HepG2 (cell line): ENCODE measurements around the gene FAM167B. TPM values are rescaled to one million over a fixed set of nuclear protein-coding genes. Genes with fewer than 3 reads are reported as not detected.

Source experiments
- ATAC-seq: fragments of 200-7000 bp; cut with Tn5 transposase; 3 replicates; pipeline ENCODE4 v1.9.1; 2020; ENCODE audit warnings: mild to moderate bottlenecking, moderate library complexity
- BruUV-seq: library from RNA; stranded (reverse); fragments of 400-500 nt; replicated peaks from 2 replicates; lab custom pipeline; 2021; lab: Mats Ljungman, UMichigan
- CTCF ChIA-PET: fragments of 300-600 bp; formaldehyde crosslinking; extraction: SDS; loops from one replicate; lab custom pipeline; 2021; ENCODE audit warnings: low total read pairs, inconsistent platforms, low intra/inter-chr PET ratio; lab: Yijun Ruan, JAX
- POLR2A ChIA-PET: fragments of 350-600 bp; sonication (Branson Sonifier 250); formaldehyde crosslinking; loops from one replicate; lab custom pipeline; 2020; ENCODE audit warnings: antibody characterized with exemption, inconsistent platforms; lab: Yijun Ruan, JAX
- DNase-seq: peaks from one replicate; pipeline ENCODE4 v3.0.0-alpha.2; 2015; ENCODE audit warnings: low spot score
- FAIRE-seq: peaks from 3 replicates; lab custom pipeline; 2011; peaks lifted over from hg19 to GRCh38; lab: Jason Lieb, UNC
- H2AFZ ChIP-seq: one replicate; pipeline ENCODE4 v1.6.1; 2011; ENCODE audit warnings: low read length, inconsistent platforms
- H3K27ac ChIP-seq: fragments of 300-600 bp; 3 replicates; pipeline ENCODE4 v1.8.0; 2011; ENCODE audit warnings: mixed run types, mild to moderate bottlenecking, mixed read lengths, low read length, inconsistent platforms; ENCODE audit not compliant: insufficient read depth; ENCODE audit errors: extremely low read length
- H3K27me3 ChIP-seq, 2 experiments: fragments of 200-600 bp in 1 of 2; 2 replicates in 1 of 2; 3 replicates in 1 of 2; pipeline versions ENCODE4 v1.6.0 to v1.8.0; 2011; ENCODE audit warnings: low read length in 2 of 2, mild to moderate bottlenecking in 2 of 2, moderate library complexity in 2 of 2, inconsistent platforms in 1 of 2; ENCODE audit not compliant: insufficient read depth in 2 of 2, control insufficient read depth in 1 of 2
- H3K36me3 ChIP-seq, 2 experiments: fragments of 200-600 bp in 1 of 2; replicated peaks in 1 of 2; 2 replicates in 1 of 2; 3 replicates in 1 of 2; pipeline versions ENCODE4 v1.5.1 to v1.8.0; 2011; ENCODE audit warnings: low read length in 2 of 2, inconsistent platforms in 1 of 2; ENCODE audit not compliant: insufficient read depth in 2 of 2, control insufficient read depth in 1 of 2
- H3K4me1 ChIP-seq: 2 replicates; pipeline ENCODE4 v1.5.1; 2012; ENCODE audit warnings: low read length, inconsistent platforms; ENCODE audit not compliant: insufficient read depth
- H3K4me2 ChIP-seq: 2 replicates; pipeline ENCODE4 v1.6.0; 2011; ENCODE audit warnings: low read depth, low read length, inconsistent platforms
- H3K4me3 ChIP-seq, 3 experiments: fragments of 200-600 bp in 1 of 3; sonication (generic), shearing (Covaris generic) in 1 of 3; replicated peaks in 1 of 3; 2 replicates each; pipeline ENCODE4 v1.5.1; 2011 to 2016; ENCODE audit warnings: low read length in 3 of 3, inconsistent platforms in 2 of 3, low read depth in 2 of 3, mild to moderate bottlenecking in 2 of 3, control low read depth in 1 of 3, mixed read lengths in 1 of 3; ENCODE audit not compliant: insufficient read depth in 1 of 3
- H3K79me2 ChIP-seq: one replicate; pipeline ENCODE4 v1.6.1; 2011; ENCODE audit warnings: low read length, inconsistent platforms; ENCODE audit not compliant: insufficient read depth
- H3K9ac ChIP-seq: 2 replicates; pipeline ENCODE4 v1.6.0; 2011; ENCODE audit warnings: mild to moderate bottlenecking, low read depth, low read length, inconsistent platforms; ENCODE audit not compliant: insufficient read depth
- H3K9me3 ChIP-seq: 2 replicates; pipeline ENCODE4 v1.5.1; 2012; ENCODE audit warnings: mild to moderate bottlenecking, low read length
- H4K20me1 ChIP-seq: 2 replicates; pipeline ENCODE4 v1.6.0; 2011; ENCODE audit warnings: inconsistent platforms, mild to moderate bottlenecking, low read length, moderate library complexity; ENCODE audit not compliant: insufficient read depth
- CBX1 ChIP-seq: IDR thresholded peaks from one replicate; pipeline ENCODE4 v1.6.1; 2016; ENCODE audit warnings: antibody characterized with exemption, low read depth
- EP300 ChIP-seq, 3 experiments: sonication (generic) in 1 of 3; formaldehyde crosslinking in 1 of 3; IDR thresholded peaks; 2 replicates each; pipeline versions ENCODE4 v1.5.1 to v1.6.1; 2011 to 2020; ENCODE audit warnings: low read depth in 2 of 3, low read length in 2 of 3, borderline replicate concordance in 1 of 3, improper control_type of control experiment in 1 of 3, mild to moderate bottlenecking in 1 of 3, missing genetic modification reagents in 1 of 3, moderate library complexity in 1 of 3
- ETV6 ChIP-seq: sonication (generic); formaldehyde crosslinking; conservative IDR thresholded peaks from 2 replicates; pipeline ENCODE4 v1.4.0; 2020; ENCODE audit warnings: missing genetic modification reagents
- FOXK2 ChIP-seq: fragments of 450-650 bp; IDR thresholded peaks from 2 replicates; pipeline ENCODE4 v1.6.1; 2016
- HCFC1 ChIP-seq: fragments of 150-350 bp; IDR thresholded peaks from 2 replicates; pipeline ENCODE4 v1.6.1; 2014; ENCODE audit warnings: low read depth, low read length
- KDM3A ChIP-seq: IDR thresholded peaks from 2 replicates; pipeline ENCODE4 v1.6.1; 2018; ENCODE audit warnings: low read depth, missing compliant biosample characterization
- MXI1 ChIP-seq: IDR thresholded peaks from 3 replicates; pipeline ENCODE4 v1.6.1; 2012; ENCODE audit warnings: low read depth, low read length, inconsistent platforms, borderline replicate concordance
- MYNN ChIP-seq: sonication (generic); formaldehyde crosslinking; IDR thresholded peaks from 2 replicates; pipeline ENCODE4 v1.4.0; 2020; ENCODE audit warnings: mild to moderate bottlenecking, low read depth, missing genetic modification reagents
- PITX1 ChIP-seq: sonication (generic); formaldehyde crosslinking; IDR thresholded peaks from 2 replicates; pipeline ENCODE4 v1.5.1; 2020; ENCODE audit warnings: mild to moderate bottlenecking, missing genetic modification reagents
- POLR2AphosphoS5 ChIP-seq: IDR thresholded peaks from 2 replicates; pipeline ENCODE4 v1.6.1; 2012; ENCODE audit warnings: low read depth, low read length
- SMAD1 ChIP-seq: sonication (generic); formaldehyde crosslinking; IDR thresholded peaks from 2 replicates; pipeline ENCODE4 v1.4.0; 2020; ENCODE audit warnings: missing genetic modification reagents, low read depth, mild to moderate bottlenecking, borderline replicate concordance
- SMAD9 ChIP-seq: sonication (generic); formaldehyde crosslinking; IDR thresholded peaks from 2 replicates; pipeline ENCODE4 v1.5.1; 2020; ENCODE audit warnings: mild to moderate bottlenecking, missing genetic modification reagents
- XRCC5 ChIP-seq: fragments of 200-400 bp; formaldehyde crosslinking; optimal IDR thresholded peaks from 2 replicates; pipeline ENCODE3; 2017; ENCODE audit warnings: mild to moderate bottlenecking, low read length
- ZKSCAN1 ChIP-seq: fragments of 150-350 bp; IDR thresholded peaks from 2 replicates; pipeline ENCODE4 v1.6.1; 2014; ENCODE audit warnings: low read length
- ZNF292 ChIP-seq: sonication (generic); formaldehyde crosslinking; IDR thresholded peaks from 2 replicates; pipeline ENCODE4 v1.8.1; 2022; ENCODE audit warnings: mild to moderate bottlenecking, low read depth, missing genetic modification reagents, borderline replicate concordance
- ZNF713 ChIP-seq: sonication (generic); formaldehyde crosslinking; IDR thresholded peaks from 2 replicates; pipeline ENCODE4 v1.4.0; 2020; ENCODE audit warnings: mild to moderate bottlenecking, missing genetic modification reagents
- WGBS: methylation state at CpG from one replicate; pipeline ENCODE4 v1.1.6; 2017; ENCODE audit warnings: low lambda C conversion rate; 5-methylcytosine and 5-hydroxymethylcytosine counted together
- in situ Hi-C: cut with HindIII; loops from 2 replicates; pipeline ENCODE4 v1.10.0; 2017; ENCODE audit warnings: low pct_unique_long_range_greater_than_20kb; ENCODE audit not compliant: extremely low pct_ligation_motif_present
- intact Hi-C: fragments of 100-400 bp; cut with micrococcal nuclease; formaldehyde crosslinking; loops from one replicate; pipeline ENCODE4 v1.10.0; 2022; ENCODE audit not compliant: unreplicated experiment
- polyA plus RNA-seq, 8 experiments: library from polyadenylated mRNA; depleted of rRNA in 3 of 8; stranded (reverse) in 7 of 8; unstranded in 1 of 8; fragments of >200 nt; fragmentation: Illumina TruSeq in 4 of 8; extraction: Trizol in 4 of 8; gene quantifications; 2 replicates each; pipeline versions ENCODE4 v1.2.1 to v1.2.3, GENCODE V29; 2011 to 2016; ENCODE audit warnings: low read depth in 4 of 8, missing spikeins in 1 of 8, mixed read lengths in 1 of 8; ENCODE audit not compliant: insufficient read depth in 1 of 8
- total RNA-seq, 5 experiments: library from RNA; depleted of rRNA; stranded (reverse); fragments of >200 nt; fragmentation: Illumina TruSeq; extraction: Trizol; gene quantifications; 2 replicates each; pipeline ENCODE4 v1.2.3, GENCODE V29; 2016; ENCODE audit warnings: low read depth in 1 of 5
- TF ChIP-seq, protein P1 (sequence below): IDR thresholded peaks from 2 replicates; pipeline ENCODE4 v1.6.1; 2016
- TF ChIP-seq, protein P2 (sequence below): sonication (generic); formaldehyde crosslinking; IDR thresholded peaks from 2 replicates; pipeline ENCODE4 v1.4.0; 2020; ENCODE audit warnings: missing genetic modification reagents, borderline replicate concordance

The FAM167B gene
- total and polyA plus RNA-seq, 2 of the 13 experiments (the other 11 are each of a cell fraction or from before 2014, with no cell fraction given) = 0.15 to 0.70 TPM

DNA sequence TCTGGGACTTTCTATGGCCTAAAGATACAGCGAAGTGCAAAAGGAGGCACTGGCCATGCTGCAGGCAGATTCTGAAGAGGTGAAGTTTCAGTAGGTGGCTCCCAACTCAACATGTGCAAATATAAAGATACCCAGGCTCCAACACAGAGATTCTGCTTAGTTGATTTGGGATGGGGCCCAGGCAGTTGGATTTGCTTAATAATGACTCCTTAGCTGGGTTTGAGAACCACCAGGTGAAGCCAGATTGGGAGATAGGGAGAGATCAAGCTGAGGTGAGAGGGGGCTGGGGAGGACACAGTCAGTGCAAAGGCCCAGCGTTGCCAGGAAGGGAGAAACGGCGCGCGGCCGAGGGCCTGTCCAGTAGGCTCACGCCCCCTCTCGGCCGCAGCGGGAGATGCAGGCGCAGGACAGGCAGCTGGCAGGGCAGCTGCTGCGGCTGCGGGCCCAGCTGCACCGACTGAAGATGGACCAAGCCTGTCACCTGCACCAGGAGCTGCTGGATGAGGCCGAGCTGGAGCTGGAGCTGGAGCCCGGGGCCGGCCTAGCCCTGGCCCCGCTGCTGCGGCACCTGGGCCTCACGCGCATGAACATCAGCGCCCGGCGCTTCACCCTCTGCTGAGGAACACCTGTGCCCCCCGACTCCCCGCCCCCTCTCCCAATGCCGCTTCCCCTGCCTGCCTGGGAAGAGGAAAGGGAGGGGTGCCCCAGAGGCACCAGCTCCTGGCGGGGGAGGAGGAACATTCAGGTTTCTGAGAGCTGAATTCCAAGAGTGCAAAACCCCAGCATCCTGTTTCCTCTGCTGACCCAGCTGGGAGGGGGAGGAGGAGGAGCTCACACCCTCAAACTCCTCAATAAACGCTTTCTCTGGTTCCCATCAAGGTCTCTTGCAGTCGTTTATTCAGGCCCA lies 1.2 kb downstream of the FAM167B start (continued):
- TF ChIP-seq EP300 (IDR thresholded peaks at IDR 0.05; ENCODE audit: low read depth in 2 of 2, low read length in 2 of 2) = no peak
- no peak for TF ChIP-seq EP300 (CRISPR knock-in tag; IDR thresholded peaks at IDR 0.05; ENCODE audit: borderline replicate concordance)
- peak; percentile 54; the same call in 1 of the 2 replicates for TF ChIP-seq ZKSCAN1
- TF ChIP-seq XRCC5 = peak; percentile 84
- peak; percentile 64; the same call in 1 of the 2 replicates for TF ChIP-seq PITX1 (CRISPR knock-in tag)
- no peak for TF ChIP-seq POLR2AphosphoS5
- TF ChIP-seq, protein P1, sequence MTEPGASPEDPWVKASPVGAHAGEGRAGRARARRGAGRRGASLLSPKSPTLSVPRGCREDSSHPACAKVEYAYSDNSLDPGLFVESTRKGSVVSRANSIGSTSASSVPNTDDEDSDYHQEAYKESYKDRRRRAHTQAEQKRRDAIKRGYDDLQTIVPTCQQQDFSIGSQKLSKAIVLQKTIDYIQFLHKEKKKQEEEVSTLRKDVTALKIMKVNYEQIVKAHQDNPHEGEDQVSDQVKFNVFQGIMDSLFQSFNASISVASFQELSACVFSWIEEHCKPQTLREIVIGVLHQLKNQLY (CRISPR knock-in tag) = no peak

DNA sequence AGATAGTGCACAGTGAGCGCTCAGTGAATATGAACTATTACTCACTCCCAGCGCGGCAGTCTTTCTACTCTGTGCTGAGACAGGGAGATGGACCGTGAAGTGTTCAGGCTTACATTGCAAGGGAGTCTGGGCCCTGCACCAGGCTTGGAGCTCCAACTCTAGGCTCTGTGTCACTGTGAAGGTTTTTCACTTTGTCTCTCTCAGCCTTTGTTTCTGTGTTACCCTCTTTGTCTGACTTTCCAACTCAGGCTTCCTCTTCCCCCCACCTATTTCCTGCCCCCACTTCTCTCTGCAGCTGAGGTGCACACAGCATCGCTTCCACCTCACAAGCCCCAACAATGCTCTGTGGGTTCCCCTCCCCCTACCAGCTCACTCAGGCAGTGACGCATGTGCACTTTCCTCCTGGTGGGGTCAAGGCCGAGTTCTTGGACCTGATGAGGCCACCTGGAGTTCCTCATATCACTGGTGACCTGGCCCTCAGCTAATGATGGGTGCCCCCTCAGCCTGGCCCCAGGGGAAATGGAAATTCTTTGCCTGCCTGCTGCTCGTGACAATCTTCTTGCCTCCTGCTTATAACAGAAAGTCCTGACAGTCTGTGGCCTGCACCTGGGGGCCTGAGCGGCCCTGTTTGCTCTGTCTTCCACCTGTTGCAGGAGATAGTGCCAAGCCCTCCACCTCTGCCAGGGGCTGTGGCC lies 3.0 kb downstream of the FAM167B start:
- CTCF ChIA-PET = no interaction called here
- no peak overlapping the region for H2AFZ ChIP-seq
- no peaks in the 10 kb centered on the region for H4K20me1 ChIP-seq
- H3K27me3 ChIP-seq = no peaks in the 10 kb centered on the region
- peak overlapping the region; percentile 76 for H3K9ac ChIP-seq
- H3K4me1 ChIP-seq = peaks cover 98% of the 10 kb centered on the region
- peak overlapping the region; percentile 92 for H3K27ac ChIP-seq
- H3K4me3 ChIP-seq = peak overlapping the region; percentile 8 to 53 (median 38); a peak in 5 of 6 replicates
- POLR2A ChIA-PET = interaction anchor here (0.8 to 7.1 kb wide), 27 partner anchors 7 to 144 kb away, joined by 3 to 48 read pairs (median 7); partner anchors contain the start of genes BSDC1, HDAC1, KPNA6 and MARCKSL1
- ATAC-seq (peak; percentile 51), DNase-seq (peak; percentile 91), FAIRE-seq (peak; percentile 90)
- no TSS peak for BruUV-seq
- H3K79me2 ChIP-seq = no peaks in the 10 kb centered on the region
- no peaks in the 10 kb centered on the region for H3K36me3 ChIP-seq
- peak overlapping the region; percentile 91 for H3K4me2 ChIP-seq
- in situ Hi-C loops (no loop called here), intact Hi-C loops (no loop called here)
- WGBS = 0% methylated on average over 9 of the region's 9 CpGs
- H3K9me3 ChIP-seq = no peaks in the 10 kb centered on the region
- TF ChIP-seq ZNF292 (peak; percentile 97), ETV6 (no peak), ZNF713 (CRISPR knock-in tag) (0 out of 2 replicates have a peak, but pooled peaks have one; percentile 48), CBX1 (peak; percentile 23), MYNN (CRISPR knock-in tag) (no peak), FOXK2 (no peak), SMAD1 (CRISPR knock-in tag) (peak; percentile 78; the same call in 1 of the 2 replicates), SMAD9 (CRISPR knock-in tag) (no peak), HCFC1 (no peak), MXI1 (peak; percentile 65; the same call in 1 of the 3 replicates), KDM3A (peak; percentile 79; the same call in 1 of the 2 replicates)
- TF ChIP-seq, protein P2, sequence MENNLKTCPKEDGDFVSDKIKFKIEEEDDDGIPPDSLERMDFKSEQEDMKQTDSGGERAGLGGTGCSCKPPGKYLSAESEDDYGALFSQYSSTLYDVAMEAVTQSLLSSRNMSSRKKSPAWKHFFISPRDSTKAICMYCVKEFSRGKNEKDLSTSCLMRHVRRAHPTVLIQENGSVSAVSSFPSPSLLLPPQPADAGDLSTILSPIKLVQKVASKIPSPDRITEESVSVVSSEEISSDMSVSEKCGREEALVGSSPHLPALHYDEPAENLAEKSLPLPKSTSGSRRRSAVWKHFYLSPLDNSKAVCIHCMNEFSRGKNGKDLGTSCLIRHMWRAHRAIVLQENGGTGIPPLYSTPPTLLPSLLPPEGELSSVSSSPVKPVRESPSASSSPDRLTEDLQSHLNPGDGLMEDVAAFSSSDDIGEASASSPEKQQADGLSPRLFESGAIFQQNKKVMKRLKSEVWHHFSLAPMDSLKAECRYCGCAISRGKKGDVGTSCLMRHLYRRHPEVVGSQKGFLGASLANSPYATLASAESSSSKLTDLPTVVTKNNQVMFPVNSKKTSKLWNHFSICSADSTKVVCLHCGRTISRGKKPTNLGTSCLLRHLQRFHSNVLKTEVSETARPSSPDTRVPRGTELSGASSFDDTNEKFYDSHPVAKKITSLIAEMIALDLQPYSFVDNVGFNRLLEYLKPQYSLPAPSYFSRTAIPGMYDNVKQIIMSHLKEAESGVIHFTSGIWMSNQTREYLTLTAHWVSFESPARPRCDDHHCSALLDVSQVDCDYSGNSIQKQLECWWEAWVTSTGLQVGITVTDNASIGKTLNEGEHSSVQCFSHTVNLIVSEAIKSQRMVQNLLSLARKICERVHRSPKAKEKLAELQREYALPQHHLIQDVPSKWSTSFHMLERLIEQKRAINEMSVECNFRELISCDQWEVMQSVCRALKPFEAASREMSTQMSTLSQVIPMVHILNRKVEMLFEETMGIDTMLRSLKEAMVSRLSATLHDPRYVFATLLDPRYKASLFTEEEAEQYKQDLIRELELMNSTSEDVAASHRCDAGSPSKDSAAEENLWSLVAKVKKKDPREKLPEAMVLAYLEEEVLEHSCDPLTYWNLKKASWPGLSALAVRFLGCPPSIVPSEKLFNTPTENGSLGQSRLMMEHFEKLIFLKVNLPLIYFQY = no peak
